Left colon (tissue), 2 donors: ENCODE measurements around the gene CXCR6. TPM values are rescaled to one million over a fixed set of nuclear protein-coding genes. Genes with fewer than 3 reads are reported as not detected.
"Not testable (repeated sequence)": the region's sequence is repeated elsewhere in the genome, so short reads cannot be mapped to it uniquely, and the experiment has no call there.

Source experiments
- ATAC-seq: fragments of 200-7000 bp; cut with Tn5 transposase; one replicate; pipeline ENCODE4 v1.9.1; 2020; ENCODE audit warnings: mild to moderate bottlenecking, moderate library complexity
- DNase-seq, 2 donors: peaks; one replicate each; pipeline ENCODE4 v3.0.0-alpha.2; 2020
- intact Hi-C, 2 donors: fragments of 100-400 bp; cut with DNase I in 1 of 2; cut with micrococcal nuclease in 1 of 2; formaldehyde crosslinking; loops; one replicate each; pipeline versions ENCODE4 v1.11.2 to v1.14.0; 2022; cut with DNase I, micrococcal nuclease
- total RNA-seq, 2 donors: library from RNA; stranded (reverse); fragmentation: NEBNext Ultra II Directional; extraction: Animal tissue kit (Norgen Biotek cat#: 25700); gene quantifications; one replicate each; pipeline ENCODE4 v1.2.1, GENCODE V29; 2021
- donor health status: DM: no; HTN: no; CAD: no.
- donor health status: DM: yes; HTN: yes; CAD: no.

Gene CXCR6
- total RNA-seq, 2 donors from 2014 or later: 0.67 to 1.1 TPM

DNA sequence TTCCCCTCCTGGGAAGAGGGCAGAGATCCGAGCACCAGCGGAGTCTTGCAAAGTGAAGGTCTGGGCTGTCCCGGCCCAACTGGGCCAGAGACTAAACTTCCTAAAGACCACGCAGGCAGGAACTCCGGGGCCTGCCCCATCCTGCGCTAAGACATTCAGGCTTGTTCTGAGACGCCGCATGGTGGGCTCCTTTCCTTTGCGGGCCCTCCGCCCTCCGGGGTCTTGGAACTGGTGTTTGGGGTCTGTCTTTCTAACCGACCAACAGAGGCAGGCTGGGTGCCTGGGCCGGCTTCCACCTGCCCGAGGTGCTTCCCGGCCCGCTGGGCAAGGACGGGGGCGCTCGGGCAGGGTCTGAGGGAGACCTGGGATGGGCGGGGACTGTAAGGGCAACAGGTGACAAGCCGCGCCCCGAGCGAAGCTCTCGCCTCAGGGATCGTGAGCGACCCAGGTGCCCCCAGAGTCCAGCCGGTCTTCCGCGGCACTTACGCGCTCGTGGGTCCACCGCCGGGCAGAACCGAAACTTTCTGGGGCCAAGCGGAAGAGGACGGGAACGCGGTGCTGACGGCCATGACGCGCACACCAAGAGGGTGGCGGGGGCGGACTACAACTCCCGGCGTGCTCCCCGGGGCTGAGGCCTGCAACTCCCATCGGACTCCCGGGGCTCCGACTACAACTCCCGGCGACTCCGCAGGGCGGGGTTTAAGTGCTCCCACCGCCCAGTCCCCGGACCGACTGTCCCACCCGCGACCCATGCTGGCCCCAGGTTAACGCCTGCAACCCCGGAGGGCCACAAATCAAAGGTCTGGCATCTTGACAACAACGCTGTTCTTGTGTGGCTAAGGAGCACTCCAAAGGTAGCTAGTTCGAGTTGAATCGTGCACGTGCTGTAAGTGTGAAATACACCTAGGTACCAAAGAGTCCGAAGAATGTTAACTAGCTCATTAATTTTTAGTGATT lies 52.2 kb downstream of the CXCR6 start, which contains the start of gene FYCO1:
Gene FYCO1 (minus strand): TSS at position 589 of the 957 bp plus-strand sequence. CDS start 10,914 bp downstream, outside the sequence.
- ATAC-seq: peak; percentile 97
- intact Hi-C loops: no loop called here
- peak; percentile 94 to 95 for DNase-seq

- DNase-seq, intact Hi-C loops: not testable (repeated sequence)
These were observed 54.2 kb downstream of the CXCR6 start for GRCh38 chr3:45997499-45997898.

GRCh38 chr3:45997942-45998341 lies 54.7 kb downstream of the CXCR6 start:
- ATAC-seq (no peak), DNase-seq (no peak)
- intact Hi-C loops: no loop called here

More at GRCh38 chr3:45997499-45997898, 54.2 kb downstream of the CXCR6 start:
- ATAC-seq: not testable (repeated sequence)

Other genes with a start within 250 kb of the CXCR6 start
- gene SLC6A20, start 146.9 kb upstream of the CXCR6 start, total RNA-seq: 10 to 100 TPM in 1 of 2 donors, 1 to 10 TPM in 1; 2.4 to 11.8 TPM
- 10 to 100 TPM in 1 of 2 donors, 1 to 10 TPM in 1; 9.8 to 11.2 TPM for gene LZTFL1, start 101.3 kb upstream of the CXCR6 start, total RNA-seq
- under 1 TPM; 0.12 to 0.34 TPM for gene CCR9, start 56.9 kb upstream of the CXCR6 start, total RNA-seq
- 10 to 100 TPM; 23.5 to 32.8 TPM for gene FYCO1, start 52.4 kb downstream of the CXCR6 start, total RNA-seq
- under 1 TPM in 1 of 2 donors, not detected in 1; 0.64 TPM for gene XCR1, start 84.0 kb downstream of the CXCR6 start, total RNA-seq